GM19324 (cell line): Measurements from ENCODE around the gene JARID2.

Experiments used
- ATAC-seq: cut with Tn5 transposase; IDR thresholded peaks from one replicate; pipeline ENCODE4 v1.9.1; 2021; ENCODE audit warnings: mild to moderate bottlenecking, moderate library complexity; ENCODE audit not compliant: unreplicated experiment, low FRiP score

Gene JARID2

GRCh38 chr6:15474196-15474595 is 228.3 kb downstream of the JARID2 start:
- ATAC-seq, result no peak

GRCh38 chr6:15475261-15475660 is 229.4 kb downstream of the JARID2 start:
- no peak for ATAC-seq

- no peak for ATAC-seq
These were observed 230.0 kb downstream of the JARID2 start for GRCh38 chr6:15475872-15476271.

GRCh38 chr6:15476631-15477380 is 230.9 kb downstream of the JARID2 start:
- no peak for ATAC-seq

- no peak for ATAC-seq
These were observed 231.9 kb downstream of the JARID2 start for GRCh38 chr6:15477746-15478145.

GRCh38 chr6:15479761-15480160 is 233.9 kb downstream of the JARID2 start:
- no peak for ATAC-seq

GRCh38 chr6:15480525-15480924 is 234.7 kb downstream of the JARID2 start:
- no peak for ATAC-seq

- ATAC-seq, result no peak
These were observed 235.8 kb downstream of the JARID2 start for GRCh38 chr6:15481390-15482291.

- no peak for ATAC-seq
These were observed 237.2 kb downstream of the JARID2 start for GRCh38 chr6:15483060-15483459.

- no peak for ATAC-seq
These were observed 238.3 kb downstream of the JARID2 start for GRCh38 chr6:15484140-15484539.

- no peak for ATAC-seq
These were observed 239.0 kb downstream of the JARID2 start for GRCh38 chr6:15484821-15485220.

GRCh38 chr6:15485936-15486335 is 240.1 kb downstream of the JARID2 start:
- ATAC-seq, result no peak

- no peak for ATAC-seq
These were observed 241.4 kb downstream of the JARID2 start for GRCh38 chr6:15487262-15487661.

GRCh38 chr6:15489261-15489962 is 243.5 kb downstream of the JARID2 start:
- ATAC-seq, result no peak

GRCh38 chr6:15490242-15491100 is 244.6 kb downstream of the JARID2 start:
- no peak for ATAC-seq

- ATAC-seq, result no peak
These were observed 245.6 kb downstream of the JARID2 start for GRCh38 chr6:15491255-15491985.

- ATAC-seq, result no peak
These were observed 246.1 kb downstream of the JARID2 start for GRCh38 chr6:15491986-15492269.

- no peak for ATAC-seq
These were observed 247.7 kb downstream of the JARID2 start for GRCh38 chr6:15493437-15494168.

GRCh38 chr6:15495375-15495901 is 249.6 kb downstream of the JARID2 start:
- ATAC-seq, result no peak
